ENCODE measurements around the gene PDE4B. TPM values are rescaled to one million over a fixed set of nuclear protein-coding genes. Genes with fewer than 3 reads are reported as not detected.

Gene PDE4B
- total RNA-seq, 1 experiment from 2014 or later = 3.3 TPM

- peak; percentile 8 for DNase-seq (ENCODE audit: unreplicated experiment)
- ChIA-PET CTCF (no interaction called here), POLR2A (no interaction called here)
- peaks cover 55% of the 10 kb centered on the region for H3K27me3 Mint-ChIP-seq (ENCODE audit: insufficient read depth, unreplicated experiment)
- TF ChIP-seq CTCF (IDR thresholded peaks at IDR 0.05; ENCODE audit: unreplicated experiment) = no peak
- BruUV-seq (replicated peaks) = no TSS peak
- no peaks in the 10 kb centered on the region for H3K36me3 Mint-ChIP-seq (ENCODE audit: insufficient read depth, unreplicated experiment)
- H3K27ac Mint-ChIP-seq (ENCODE audit: low read depth, unreplicated experiment) = no peak overlapping the region
- intact Hi-C loops (cut with micrococcal nuclease) = no loop called here
- H3K4me1 Mint-ChIP-seq (ENCODE audit: insufficient read depth, unreplicated experiment) = no peaks in the 10 kb centered on the region
- no peaks in the 10 kb centered on the region for H3K9me3 Mint-ChIP-seq (ENCODE audit: unreplicated experiment)
- no peak overlapping the region for H3K4me3 Mint-ChIP-seq (ENCODE audit: unreplicated experiment)
Observed at GRCh38 chr1:65825741-65826140, 33.0 kb downstream of the PDE4B start.

- ChIA-PET POLR2A (interaction anchor here (2.6 kb wide), 1 partner anchor 10 kb away, joined by 7 read pairs; no protein-coding TSS in a partner anchor), CTCF (no interaction called here)
- H3K36me3 Mint-ChIP-seq (ENCODE audit: insufficient read depth, unreplicated experiment) = no peaks in the 10 kb centered on the region
- no peaks in the 10 kb centered on the region for H3K4me1 Mint-ChIP-seq (ENCODE audit: insufficient read depth, unreplicated experiment)
- no peak overlapping the region for H3K27ac Mint-ChIP-seq (ENCODE audit: low read depth, unreplicated experiment)
- H3K4me3 Mint-ChIP-seq (ENCODE audit: unreplicated experiment) = no peak overlapping the region
- intact Hi-C loops (cut with micrococcal nuclease) = no loop called here
- no peak for DNase-seq (ENCODE audit: unreplicated experiment)
- no peaks in the 10 kb centered on the region for H3K9me3 Mint-ChIP-seq (ENCODE audit: unreplicated experiment)
- peaks cover 66% of the 10 kb centered on the region for H3K27me3 Mint-ChIP-seq (ENCODE audit: insufficient read depth, unreplicated experiment)
- no TSS peak for BruUV-seq (replicated peaks)
- no peak for TF ChIP-seq CTCF (IDR thresholded peaks at IDR 0.05; ENCODE audit: unreplicated experiment)
Observed at GRCh38 chr1:65826782-65827181, 34.1 kb downstream of the PDE4B start.

- H3K36me3 Mint-ChIP-seq (ENCODE audit: insufficient read depth, unreplicated experiment) = no peaks in the 10 kb centered on the region
- intact Hi-C loops (cut with micrococcal nuclease) = no loop called here
- TF ChIP-seq CTCF (IDR thresholded peaks at IDR 0.05; ENCODE audit: unreplicated experiment) = no peak
- ChIA-PET POLR2A (interaction anchor here (2.6 kb wide), 1 partner anchor 11 kb away, joined by 7 read pairs; no protein-coding TSS in a partner anchor), CTCF (no interaction called here)
- BruUV-seq (replicated peaks) = no TSS peak
- no peak for DNase-seq (ENCODE audit: unreplicated experiment)
- H3K27me3 Mint-ChIP-seq (ENCODE audit: insufficient read depth, unreplicated experiment) = peaks cover 71% of the 10 kb centered on the region
- no peaks in the 10 kb centered on the region for H3K4me1 Mint-ChIP-seq (ENCODE audit: insufficient read depth, unreplicated experiment)
- H3K4me3 Mint-ChIP-seq (ENCODE audit: unreplicated experiment) = no peak overlapping the region
- no peak overlapping the region for H3K27ac Mint-ChIP-seq (ENCODE audit: low read depth, unreplicated experiment)
- H3K9me3 Mint-ChIP-seq (ENCODE audit: unreplicated experiment) = no peaks in the 10 kb centered on the region
Observed at GRCh38 chr1:65827346-65827745, 34.7 kb downstream of the PDE4B start.

GRCh38 chr1:65830306-65830705 is 37.6 kb downstream of the PDE4B start:
- Mint-ChIP-seq H3K27me3 (ENCODE audit: insufficient read depth, unreplicated experiment) (peaks cover 65% of the 10 kb centered on the region), H3K36me3 (ENCODE audit: insufficient read depth, unreplicated experiment) (no peaks in the 10 kb centered on the region), H3K4me3 (ENCODE audit: unreplicated experiment) (no peak overlapping the region), H3K27ac (ENCODE audit: low read depth, unreplicated experiment) (no peak overlapping the region), H3K4me1 (ENCODE audit: insufficient read depth, unreplicated experiment) (no peaks in the 10 kb centered on the region), H3K9me3 (ENCODE audit: unreplicated experiment) (no peaks in the 10 kb centered on the region)
- CTCF ChIA-PET = interaction anchor here (0.7 kb wide), 1 partner anchor 28 kb away, joined by 3 read pairs; no protein-coding TSS in a partner anchor
- BruUV-seq (replicated peaks) = no TSS peak
- POLR2A ChIA-PET = no interaction called here
- intact Hi-C loops (cut with micrococcal nuclease) = no loop called here
- DNase-seq (ENCODE audit: unreplicated experiment) = no peak
- no peak for TF ChIP-seq CTCF (IDR thresholded peaks at IDR 0.05; ENCODE audit: unreplicated experiment)

Measured in MCF 10A (cell line).